ENCODE data around the gene CCNJL. TPM values are rescaled to one million over a fixed set of nuclear protein-coding genes. Genes with fewer than 3 reads are reported as not detected.

Gene CCNJL
- total RNA-seq, 2 experiments from 2014 or later: 0.17 TPM; not detected in 1

Other genes starting within 250 kb of the CCNJL start
- gene PWWP2A, start 193.1 kb downstream of the CCNJL start, total RNA-seq: 10 to 100 TPM; 26.2 to 27.8 TPM
- not detected for gene FABP6, start 83.1 kb downstream of the CCNJL start, total RNA-seq
- not detected for gene C1QTNF2, start 58.1 kb upstream of the CCNJL start, total RNA-seq
- gene FAM200C, start 87.5 kb upstream of the CCNJL start, total RNA-seq: under 1 TPM; 0.61 to 0.71 TPM
- 10 to 100 TPM; 62.3 to 66.6 TPM for gene SLU7, start 106.5 kb upstream of the CCNJL start, total RNA-seq
- gene PTTG1, start 109.3 kb upstream of the CCNJL start, total RNA-seq: 100 to 1,000 TPM; 118 TPM

Data from activated naive CD8-positive, alpha-beta T cell treated with anti-CD3 and anti-CD28 coated beads, Interleukin-2, amount 10 ng/mL, durations not matched to agents 7 days and 5 days (primary cell).